Neural cell (in vitro differentiated cells): ENCODE data around the gene ANGEL2. TPM values are rescaled to one million over a fixed set of nuclear protein-coding genes. Genes with fewer than 3 reads are reported as not detected.

Experiments used
- H2AFZ ChIP-seq: fragments of 200-600, 300-800 bp; sonication (generic), shearing (Covaris generic); 2 replicates; pipeline ENCODE4 v1.6.0; 2014; ENCODE audit warnings: low read depth, mild to moderate bottlenecking, antibody characterized with exemption, low read length, moderate library complexity
- H3F3A ChIP-seq: fragments of 200-600 bp; shearing (Covaris generic); 2 replicates; pipeline ENCODE4 v1.6.1; 2016; ENCODE audit warnings: mild to moderate bottlenecking, moderate library complexity, mixed read lengths, antibody characterized with exemption, low read length; ENCODE audit not compliant: insufficient read depth, poor library complexity, severe bottlenecking
- H3K27ac ChIP-seq: fragments of 200-600, 300-800 bp; sonication (generic), shearing (Covaris generic); 2 replicates; pipeline ENCODE4 v1.5.1; 2014; ENCODE audit warnings: mild to moderate bottlenecking, low read length, moderate library complexity
- H3K27me3 ChIP-seq: fragments of 300-800, 200-600 bp; sonication (generic), shearing (Covaris generic); 2 replicates; pipeline ENCODE4 v1.6.0; 2014; ENCODE audit warnings: mild to moderate bottlenecking, low read depth, low read length, moderate library complexity; ENCODE audit not compliant: insufficient read depth
- H3K36me3 ChIP-seq: fragments of 300-800, 200-600 bp; sonication (generic), shearing (Covaris generic); 2 replicates; pipeline ENCODE4 v1.5.1; 2014; ENCODE audit warnings: mild to moderate bottlenecking, antibody characterized with exemption, low read length, moderate library complexity; ENCODE audit not compliant: insufficient read depth
- H3K4me2 ChIP-seq: fragments of 300-800, 200-600 bp; sonication (generic), shearing (Covaris generic); 2 replicates; pipeline ENCODE4 v1.6.0; 2014; ENCODE audit warnings: mild to moderate bottlenecking, low read length
- H3K4me3 ChIP-seq: fragments of 300-800, 200-600 bp; sonication (generic), shearing (Covaris generic); 2 replicates; pipeline ENCODE4 v1.5.1; 2014; ENCODE audit warnings: mild to moderate bottlenecking, low read length, moderate library complexity
- H3K79me2 ChIP-seq: fragments of 200-600 bp; shearing (Covaris generic); replicated peaks from 2 replicates; pipeline ENCODE4 v1.6.0; 2014; ENCODE audit warnings: mild to moderate bottlenecking, low read length, moderate library complexity; ENCODE audit not compliant: insufficient read depth
- H3K9ac ChIP-seq: fragments of 300-800, 200-600 bp; sonication (generic), shearing (Covaris generic); 2 replicates; pipeline ENCODE4 v1.6.1; 2016; ENCODE audit warnings: mild to moderate bottlenecking, low read length, mixed read lengths
- H3K9me2 ChIP-seq: fragments of 200-600 bp; shearing (Covaris generic); 2 replicates; pipeline ENCODE4 v1.6.1; 2016; ENCODE audit warnings: mild to moderate bottlenecking, low read length, mixed read lengths; ENCODE audit not compliant: insufficient read depth
- H3K9me3 ChIP-seq: fragments of 200-600, 300-800 bp; sonication (generic), shearing (Covaris generic); 2 replicates; pipeline ENCODE4 v1.6.1; 2016; ENCODE audit warnings: mild to moderate bottlenecking, mixed run types, low read length, moderate library complexity, mixed read lengths
- H4K20me1 ChIP-seq: fragments of 200-600 bp; shearing (Covaris generic); 2 replicates; pipeline ENCODE4 v1.6.1; 2016; ENCODE audit warnings: mild to moderate bottlenecking, mixed run types; ENCODE audit not compliant: insufficient read depth
- EP300 ChIP-seq: fragments of 450-650 bp; conservative IDR thresholded peaks from 2 replicates; pipeline ENCODE4 v1.6.1; 2014; ENCODE audit warnings: antibody characterized with exemption, mild to moderate bottlenecking, moderate library complexity; ENCODE audit not compliant: poor library complexity, severe bottlenecking
- EZH2 ChIP-seq: fragments of 200-600, 300-800 bp; shearing (Covaris generic), sonication (generic); IDR thresholded peaks from 2 replicates; pipeline ENCODE4 v1.6.1; 2014; ENCODE audit warnings: antibody characterized with exemption, low read length, borderline replicate concordance, mild to moderate bottlenecking; ENCODE audit not compliant: insufficient read depth, poor library complexity, severe bottlenecking
- MXI1 ChIP-seq: fragments of 450-650 bp; conservative IDR thresholded peaks from 2 replicates; pipeline ENCODE4 v1.6.1; 2014; ENCODE audit warnings: antibody characterized with exemption, mild to moderate bottlenecking; ENCODE audit not compliant: poor library complexity, severe bottlenecking
- RAD21 ChIP-seq: fragments of 450-650 bp; conservative IDR thresholded peaks from 2 replicates; pipeline ENCODE4 v1.6.1; 2014; ENCODE audit warnings: antibody characterized with exemption, mild to moderate bottlenecking, moderate library complexity
- SMC3 ChIP-seq: fragments of 450-650 bp; conservative IDR thresholded peaks from 2 replicates; pipeline ENCODE4 v1.6.1; 2014; ENCODE audit warnings: antibody characterized with exemption, mild to moderate bottlenecking, moderate library complexity; ENCODE audit not compliant: poor library complexity
- TAF1 ChIP-seq: IDR thresholded peaks from 2 replicates; pipeline ENCODE4 v1.6.1; 2012; ENCODE audit warnings: low read depth
- polyA plus RNA-seq: library from polyadenylated mRNA; depleted of rRNA; stranded (reverse); fragments of >200 nt; gene quantifications from 2 replicates; pipeline ENCODE4 v1.2.3, GENCODE V29; 2014
- TF ChIP-seq, protein P1 (sequence below): IDR thresholded peaks from 2 replicates; pipeline ENCODE4 v1.6.1; 2012; ENCODE audit warnings: borderline replicate concordance
- TF ChIP-seq, protein P2 (sequence below): fragments of 450-650 bp; IDR thresholded peaks from 2 replicates; pipeline ENCODE4 v1.5.1; 2014; ENCODE audit warnings: antibody characterized with exemption, mild to moderate bottlenecking, moderate library complexity; ENCODE audit not compliant: poor library complexity, severe bottlenecking

ANGEL2 gene
- polyA plus RNA-seq, 1 donor from 2014 or later: 58.7 TPM

DNA sequence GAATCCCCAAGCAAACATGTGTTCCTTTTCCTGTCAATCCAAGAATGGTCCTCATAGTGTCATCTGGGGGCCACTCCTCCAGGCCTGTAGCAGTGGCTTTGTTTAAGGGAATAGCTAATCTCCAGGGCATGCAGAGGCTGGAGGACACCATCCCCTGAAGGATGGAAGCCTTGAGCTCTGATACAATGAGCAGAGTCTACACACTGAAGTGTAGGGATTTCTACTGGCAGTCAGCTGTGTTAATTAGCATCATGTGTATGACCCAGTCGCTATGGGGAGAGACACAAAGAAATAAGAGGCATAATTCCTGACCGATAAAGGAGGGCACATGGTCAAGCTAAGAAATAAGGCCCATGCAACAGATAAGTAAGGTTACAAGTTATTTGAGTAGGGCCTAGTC, 29.1 kb downstream of the ANGEL2 start:
- TF ChIP-seq, protein P1, sequence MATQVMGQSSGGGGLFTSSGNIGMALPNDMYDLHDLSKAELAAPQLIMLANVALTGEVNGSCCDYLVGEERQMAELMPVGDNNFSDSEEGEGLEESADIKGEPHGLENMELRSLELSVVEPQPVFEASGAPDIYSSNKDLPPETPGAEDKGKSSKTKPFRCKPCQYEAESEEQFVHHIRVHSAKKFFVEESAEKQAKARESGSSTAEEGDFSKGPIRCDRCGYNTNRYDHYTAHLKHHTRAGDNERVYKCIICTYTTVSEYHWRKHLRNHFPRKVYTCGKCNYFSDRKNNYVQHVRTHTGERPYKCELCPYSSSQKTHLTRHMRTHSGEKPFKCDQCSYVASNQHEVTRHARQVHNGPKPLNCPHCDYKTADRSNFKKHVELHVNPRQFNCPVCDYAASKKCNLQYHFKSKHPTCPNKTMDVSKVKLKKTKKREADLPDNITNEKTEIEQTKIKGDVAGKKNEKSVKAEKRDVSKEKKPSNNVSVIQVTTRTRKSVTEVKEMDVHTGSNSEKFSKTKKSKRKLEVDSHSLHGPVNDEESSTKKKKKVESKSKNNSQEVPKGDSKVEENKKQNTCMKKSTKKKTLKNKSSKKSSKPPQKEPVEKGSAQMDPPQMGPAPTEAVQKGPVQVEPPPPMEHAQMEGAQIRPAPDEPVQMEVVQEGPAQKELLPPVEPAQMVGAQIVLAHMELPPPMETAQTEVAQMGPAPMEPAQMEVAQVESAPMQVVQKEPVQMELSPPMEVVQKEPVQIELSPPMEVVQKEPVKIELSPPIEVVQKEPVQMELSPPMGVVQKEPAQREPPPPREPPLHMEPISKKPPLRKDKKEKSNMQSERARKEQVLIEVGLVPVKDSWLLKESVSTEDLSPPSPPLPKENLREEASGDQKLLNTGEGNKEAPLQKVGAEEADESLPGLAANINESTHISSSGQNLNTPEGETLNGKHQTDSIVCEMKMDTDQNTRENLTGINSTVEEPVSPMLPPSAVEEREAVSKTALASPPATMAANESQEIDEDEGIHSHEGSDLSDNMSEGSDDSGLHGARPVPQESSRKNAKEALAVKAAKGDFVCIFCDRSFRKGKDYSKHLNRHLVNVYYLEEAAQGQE: no peak
- TF ChIP-seq TAF1 (no peak), EP300 (no peak), SMC3 (no peak)
- Histone ChIP-seq H4K20me1 (no peaks in the 10 kb centered on the region), H3K36me3 (peaks cover 21% of the 10 kb centered on the region), H3K9ac (no peak overlapping the region), H3F3A (no peaks in the 10 kb centered on the region), H3K79me2 (no peaks in the 10 kb centered on the region), H3K27ac (no peak overlapping the region), H3K4me2 (no peak overlapping the region), H3K4me3 (no peak overlapping the region), H3K9me2 (no peaks in the 10 kb centered on the region), H3K9me3 (no peaks in the 10 kb centered on the region), H3K27me3 (no peaks in the 10 kb centered on the region), H2AFZ (no peak overlapping the region)

DNA sequence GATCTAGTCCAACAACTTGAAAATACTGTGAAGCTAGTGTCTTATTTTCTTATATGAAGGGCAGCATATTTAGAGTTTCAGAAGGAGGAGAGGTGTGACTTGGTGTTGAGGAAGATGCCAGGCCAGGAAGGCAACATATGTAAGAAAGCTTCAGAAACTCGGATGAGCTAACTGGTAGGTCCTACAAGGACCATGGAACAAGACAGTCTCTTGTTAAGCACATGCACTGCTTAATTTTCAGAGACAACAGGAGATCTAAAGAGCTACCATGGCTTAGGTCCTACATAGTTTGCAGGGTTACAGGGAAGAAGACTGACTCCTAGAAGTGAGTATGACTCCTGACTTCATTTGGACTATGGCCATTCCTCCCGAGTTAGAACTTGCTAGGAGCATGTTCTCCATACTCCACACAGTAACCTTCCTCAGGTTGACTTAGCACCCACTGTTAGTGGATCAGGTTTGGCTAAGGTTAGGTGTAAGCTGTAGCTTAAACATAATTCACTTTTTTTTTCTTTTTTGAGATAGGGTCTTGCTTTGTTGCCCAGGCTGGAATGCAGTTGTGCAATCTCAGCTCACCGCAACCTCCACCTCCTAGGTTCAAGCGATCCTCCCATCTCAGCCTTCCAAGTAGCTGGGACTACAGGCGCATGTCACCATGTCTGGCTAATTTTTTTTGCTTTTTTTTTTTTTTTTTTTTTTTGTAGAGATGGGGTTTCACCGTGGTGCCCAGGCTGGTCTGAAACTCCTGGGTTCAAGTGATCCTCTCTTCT, 31.0 kb downstream of the ANGEL2 start:
- H3K4me2 ChIP-seq: no peak overlapping the region
- no peak overlapping the region for H3K27ac ChIP-seq
- peaks cover 19% of the 10 kb centered on the region for H3K36me3 ChIP-seq

More for the DNA sequence above, 31.0 kb downstream of the ANGEL2 start:
- Histone ChIP-seq H3K4me3 (no peak overlapping the region), H4K20me1 (no peaks in the 10 kb centered on the region), H3K79me2 (no peaks in the 10 kb centered on the region), H3K27me3 (no peaks in the 10 kb centered on the region), H3F3A (no peaks in the 10 kb centered on the region), H3K9ac (no peak overlapping the region), H3K9me2 (no peaks in the 10 kb centered on the region), H3K9me3 (no peaks in the 10 kb centered on the region), H2AFZ (no peak overlapping the region)
- TF ChIP-seq SMC3: no peak
- TF ChIP-seq EZH2: no peak
- TF ChIP-seq RAD21: no peak
- TF ChIP-seq EP300: no peak
- TF ChIP-seq, protein P2, sequence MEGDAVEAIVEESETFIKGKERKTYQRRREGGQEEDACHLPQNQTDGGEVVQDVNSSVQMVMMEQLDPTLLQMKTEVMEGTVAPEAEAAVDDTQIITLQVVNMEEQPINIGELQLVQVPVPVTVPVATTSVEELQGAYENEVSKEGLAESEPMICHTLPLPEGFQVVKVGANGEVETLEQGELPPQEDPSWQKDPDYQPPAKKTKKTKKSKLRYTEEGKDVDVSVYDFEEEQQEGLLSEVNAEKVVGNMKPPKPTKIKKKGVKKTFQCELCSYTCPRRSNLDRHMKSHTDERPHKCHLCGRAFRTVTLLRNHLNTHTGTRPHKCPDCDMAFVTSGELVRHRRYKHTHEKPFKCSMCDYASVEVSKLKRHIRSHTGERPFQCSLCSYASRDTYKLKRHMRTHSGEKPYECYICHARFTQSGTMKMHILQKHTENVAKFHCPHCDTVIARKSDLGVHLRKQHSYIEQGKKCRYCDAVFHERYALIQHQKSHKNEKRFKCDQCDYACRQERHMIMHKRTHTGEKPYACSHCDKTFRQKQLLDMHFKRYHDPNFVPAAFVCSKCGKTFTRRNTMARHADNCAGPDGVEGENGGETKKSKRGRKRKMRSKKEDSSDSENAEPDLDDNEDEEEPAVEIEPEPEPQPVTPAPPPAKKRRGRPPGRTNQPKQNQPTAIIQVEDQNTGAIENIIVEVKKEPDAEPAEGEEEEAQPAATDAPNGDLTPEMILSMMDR: no peak
- TF ChIP-seq, protein P1: no peak
- TF ChIP-seq MXI1: no peak
